Aorta (tissue), 5 donors: ENCODE measurements around the gene MS4A15. TPM values are rescaled to one million over a fixed set of nuclear protein-coding genes. Genes with fewer than 3 reads are reported as not detected.
"Not testable (repeated sequence)": the region's sequence is repeated elsewhere in the genome, so short reads cannot be mapped to it uniquely, and the experiment has no call there.

Source experiments
- ATAC-seq: fragments of 200-7000 bp; cut with Tn5 transposase; one replicate; pipeline ENCODE4 v1.9.1; 2022; ENCODE audit warnings: moderate library complexity; ENCODE audit not compliant: low FRiP score
- DNase-seq, 2 donors: peaks; one replicate each; pipeline ENCODE4 v3.0.0-alpha.2; 2020
- H3K27ac ChIP-seq, 2 donors: one replicate each; pipeline ENCODE4 v1.5.1; 2013; ENCODE audit warnings: low read length in 2 of 2, mild to moderate bottlenecking in 2 of 2, moderate library complexity in 2 of 2, control low read depth in 1 of 2, inconsistent platforms in 1 of 2, low read depth in 1 of 2
- H3K27me3 ChIP-seq, 2 donors: one replicate each; pipeline ENCODE4 v1.6.1; 2013; ENCODE audit warnings: control low read depth in 1 of 2, low read length in 1 of 2, mild to moderate bottlenecking in 1 of 2, moderate library complexity in 1 of 2; ENCODE audit not compliant: insufficient read depth in 2 of 2, control insufficient read depth in 1 of 2
- H3K36me3 ChIP-seq, 2 donors: one replicate each; pipeline ENCODE4 v1.6.1; 2013; ENCODE audit warnings: control low read depth in 1 of 2, low read length in 1 of 2, mild to moderate bottlenecking in 1 of 2; ENCODE audit not compliant: insufficient read depth in 2 of 2, control insufficient read depth in 1 of 2
- H3K4me1 ChIP-seq, 2 donors: one replicate each; pipeline ENCODE4 v1.6.1; 2013; ENCODE audit warnings: low read length in 2 of 2, control low read depth in 1 of 2, mild to moderate bottlenecking in 1 of 2, moderate library complexity in 1 of 2; ENCODE audit not compliant: insufficient read depth in 2 of 2, control insufficient read depth in 1 of 2
- H3K4me3 ChIP-seq, 2 donors: one replicate each; pipeline ENCODE4 v1.5.1; 2013; ENCODE audit warnings: low read length in 2 of 2, control low read depth in 1 of 2, mild to moderate bottlenecking in 1 of 2
- H3K9me3 ChIP-seq: one replicate; pipeline ENCODE4 v1.6.1; 2013; ENCODE audit warnings: mild to moderate bottlenecking, low read length; ENCODE audit not compliant: control insufficient read depth
- WGBS, 2 donors: extraction: QIAGEN DNeasy Blood & Tissue Kit; methylation state at CpG; one replicate each; pipeline ENCODE4 v1.1.7; 2013; 5-methylcytosine and 5-hydroxymethylcytosine counted together
- intact Hi-C, 2 donors: fragments of 100-400 bp; cut with DNase I; formaldehyde crosslinking; loops; one replicate each; pipeline versions ENCODE4 v1.14.2 to v1.15.0; 2022
- polyA plus RNA-seq, 2 donors: library from polyadenylated mRNA; stranded (reverse); fragments of 200-250 nt; gene quantifications; one replicate each; pipeline ENCODE4 v1.2.3, GENCODE V29; 2013
- total RNA-seq, 2 donors: library from RNA; stranded (reverse); fragmentation: NEBNext Ultra II Directional; extraction: Animal tissue kit (Norgen Biotek cat#: 25700); gene quantifications; one replicate each; pipeline ENCODE4 v1.2.1, GENCODE V29; 2021
- donor health status: healthy with polysubstance abuse.
- donor health status: Bipolar disorder and iron deficiency.
- donor health status: DM: no; HTN: no; CAD: no.
- donor health status: DM: no; HTN: no; CAD: no.
- donor health status: DM: yes; HTN: yes; CAD: no.

Gene MS4A15
- total and polyA plus RNA-seq, 4 donors, result 0.05 to 0.38 TPM; not detected in 2

DNA sequence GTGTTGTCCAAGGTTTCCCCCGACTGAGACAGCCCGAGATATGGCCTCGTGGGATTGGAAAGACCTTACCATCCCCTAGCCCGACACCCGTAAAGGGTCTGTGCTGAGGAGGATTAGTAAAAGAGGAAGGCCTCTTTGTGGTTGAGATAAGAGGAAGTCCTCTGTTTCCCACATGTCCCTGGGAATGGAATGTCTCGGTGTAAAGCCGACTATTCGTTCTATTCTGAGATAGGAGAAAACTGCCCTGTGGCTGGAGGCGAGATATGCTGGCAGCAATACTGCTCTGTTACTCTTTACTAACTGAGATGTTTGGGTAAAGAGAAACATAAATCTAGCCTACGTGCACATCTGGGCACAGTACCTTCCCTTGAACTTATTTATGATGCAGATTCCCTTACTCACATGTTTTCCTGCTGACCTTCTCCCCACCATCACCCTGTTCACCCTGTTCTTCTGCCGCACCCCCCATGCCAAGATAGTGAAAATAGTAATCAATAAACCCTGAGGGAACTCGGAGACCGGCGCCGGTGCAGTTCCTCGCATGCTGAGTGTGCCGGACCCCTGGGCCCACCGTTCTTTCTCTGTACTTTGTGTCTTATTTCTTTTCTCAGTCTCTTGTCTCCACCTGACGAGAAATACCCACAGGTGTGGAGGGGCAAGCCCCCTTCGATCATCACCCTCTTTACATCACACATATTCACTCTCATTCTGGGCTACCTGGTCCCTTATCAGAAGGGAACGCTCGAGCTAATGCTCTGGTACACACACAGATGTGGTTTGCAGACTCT lies 3.0 kb downstream of the MS4A15 start:
- 55 to 77% methylated on average over 22 of the region's 22 CpGs for WGBS, 2 donors
- DNase-seq, result peak in 1 of 2 donors; percentile 42

DNA sequence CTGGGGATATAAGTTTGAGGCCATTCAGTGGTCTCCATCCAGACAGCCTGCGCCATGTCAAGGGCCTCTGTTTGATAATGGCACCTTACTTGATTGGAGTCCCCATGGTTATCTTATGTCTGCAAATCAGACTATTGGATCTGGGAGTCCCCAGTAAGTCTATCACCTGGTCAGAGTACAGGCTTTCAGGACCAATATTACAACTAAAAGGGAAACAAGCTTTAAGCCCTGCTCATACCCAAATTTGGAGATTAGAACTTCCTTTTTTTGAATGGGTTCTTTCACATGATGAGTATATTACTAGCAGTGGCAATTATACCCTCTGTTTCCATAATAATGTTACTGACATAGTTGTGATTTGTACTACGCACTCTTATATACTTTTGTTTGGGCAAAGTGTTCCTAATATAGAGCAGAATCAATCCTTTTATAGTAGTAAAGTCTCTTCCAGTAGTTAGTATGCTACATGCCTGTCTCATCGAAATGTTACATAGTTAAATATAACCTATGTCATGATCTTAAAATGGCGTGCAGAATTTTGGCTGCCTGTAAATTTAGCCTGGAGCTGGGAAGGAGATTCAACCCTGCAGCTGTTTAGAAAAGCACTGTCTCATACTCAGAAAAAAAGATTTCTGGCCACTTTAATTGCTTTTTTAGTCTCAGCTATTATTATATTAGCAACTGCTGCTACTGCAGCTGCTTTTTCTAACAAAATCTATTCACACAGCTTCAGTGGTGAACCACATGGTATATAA lies 4.9 kb downstream of the MS4A15 start:
- Histone ChIP-seq H3K27me3 (peaks cover 0 to 2% of the 10 kb centered on the region in 2 donors), H3K4me1 (no peaks in the 10 kb centered on the region), H3K9me3 (peaks cover 3% of the 10 kb centered on the region), H3K36me3 (no peaks in the 10 kb centered on the region), H3K4me3 (no peak overlapping the region), H3K27ac (no peak overlapping the region)
- no peak for ATAC-seq
- intact Hi-C loops, result no loop called here
- WGBS, 2 donors, result 63 to 70% methylated on average over 4 of the region's 4 CpGs
- no peak for DNase-seq

More for the DNA sequence above, 3.0 kb downstream of the MS4A15 start:
- H3K27me3 ChIP-seq, H3K4me1 ChIP-seq, H3K36me3 ChIP-seq, H3K27ac ChIP-seq, H3K9me3 ChIP-seq, intact Hi-C loops, ATAC-seq, H3K4me3 ChIP-seq: not testable (repeated sequence)

DNA sequence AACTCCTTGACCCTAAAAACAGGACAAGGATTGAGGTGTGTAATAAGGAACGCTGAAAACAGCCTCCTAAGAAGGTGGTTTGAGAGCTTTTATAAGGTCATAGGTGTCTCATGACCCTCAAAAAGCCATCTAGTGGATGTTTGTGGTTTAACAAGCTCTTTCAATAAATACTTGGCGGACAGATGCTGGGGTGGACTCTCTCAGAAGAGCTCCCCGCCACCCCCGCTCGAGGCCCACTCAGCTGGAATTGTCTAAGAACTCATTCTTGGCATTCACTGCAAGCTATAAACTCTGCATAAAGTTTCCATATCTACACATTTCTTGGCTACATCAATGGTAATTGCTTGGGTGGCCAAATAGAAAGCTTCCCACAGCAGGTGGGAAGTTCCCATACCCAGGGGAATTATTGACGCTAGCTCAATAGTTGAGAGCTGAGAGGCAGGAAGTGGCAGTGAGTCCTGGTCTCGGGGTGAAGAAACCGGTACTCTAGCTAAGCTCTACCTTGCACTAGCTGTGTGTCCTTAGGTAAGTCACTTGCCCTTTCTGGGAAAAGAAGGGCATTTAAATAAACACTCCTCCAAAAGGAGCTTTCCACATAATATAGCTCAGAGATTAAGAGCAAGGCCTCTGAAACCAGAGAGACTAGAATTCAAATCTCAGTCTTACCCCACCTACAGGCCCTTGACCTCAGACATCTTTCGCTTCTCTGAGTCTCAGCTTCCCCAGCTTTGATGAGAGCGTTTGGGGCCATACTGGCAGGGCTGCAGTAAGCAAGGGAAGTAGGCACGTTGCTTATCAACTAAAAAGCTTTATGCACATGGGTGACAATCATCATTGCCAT lies 6.4 kb downstream of the MS4A15 start:
- intact Hi-C loops, result no loop called here
- no peak overlapping the region for H3K4me3 ChIP-seq
- no peaks in the 10 kb centered on the region for H3K9me3 ChIP-seq
- DNase-seq, result peak in 1 of 2 donors; percentile 41
- H3K4me1 ChIP-seq, result no peaks in the 10 kb centered on the region
- no peak overlapping the region for H3K27ac ChIP-seq
- H3K36me3 ChIP-seq, result no peaks in the 10 kb centered on the region
- ATAC-seq, result no peak
- WGBS, 2 donors, result 71 to 80% methylated on average over 11 of the region's 11 CpGs
- H3K27me3 ChIP-seq, result peaks cover 0 to 2% of the 10 kb centered on the region in 2 donors

DNA sequence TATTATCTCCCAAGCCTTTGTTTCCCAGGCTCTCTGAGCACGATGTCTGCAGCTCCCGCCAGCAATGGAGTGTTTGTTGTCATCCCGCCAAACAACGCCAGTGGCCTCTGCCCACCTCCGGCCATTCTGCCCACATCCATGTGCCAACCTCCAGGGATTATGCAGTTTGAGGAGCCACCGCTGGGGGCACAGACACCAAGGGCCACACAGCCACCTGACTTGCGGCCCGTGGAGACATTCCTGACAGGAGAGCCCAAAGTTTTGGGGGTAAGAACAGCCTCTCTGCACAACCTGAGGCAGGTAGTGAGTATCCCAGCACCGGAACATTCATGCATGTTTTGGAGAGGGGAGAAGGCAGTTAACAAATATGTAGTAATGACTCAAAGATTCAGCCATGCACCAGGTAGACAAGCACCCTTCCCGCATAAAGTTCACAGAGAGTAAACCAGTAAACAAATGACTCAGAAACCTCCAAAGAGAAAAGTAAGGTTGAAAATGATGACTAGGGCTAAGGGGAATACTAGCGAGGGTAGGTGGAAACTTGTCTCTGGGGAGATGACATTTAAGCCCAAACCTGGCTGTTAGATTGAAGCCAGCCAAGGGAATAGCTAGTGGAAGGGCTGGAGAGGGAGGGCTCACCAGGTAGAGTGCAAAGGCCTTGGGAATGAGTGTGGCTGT lies 7.2 kb downstream of the MS4A15 start:
- H3K27ac ChIP-seq, result no peak overlapping the region
- H3K4me1 ChIP-seq, result no peaks in the 10 kb centered on the region
- no peak overlapping the region for H3K4me3 ChIP-seq
- DNase-seq, result peak in 1 of 2 donors; percentile 24
- H3K9me3 ChIP-seq, result no peaks in the 10 kb centered on the region
- no peak for ATAC-seq
- peaks cover 0 to 2% of the 10 kb centered on the region in 2 donors for H3K27me3 ChIP-seq
- 85 to 87% methylated on average over 11 of the region's 11 CpGs for WGBS, 2 donors
- intact Hi-C loops, result no loop called here
- no peaks in the 10 kb centered on the region for H3K36me3 ChIP-seq

DNA sequence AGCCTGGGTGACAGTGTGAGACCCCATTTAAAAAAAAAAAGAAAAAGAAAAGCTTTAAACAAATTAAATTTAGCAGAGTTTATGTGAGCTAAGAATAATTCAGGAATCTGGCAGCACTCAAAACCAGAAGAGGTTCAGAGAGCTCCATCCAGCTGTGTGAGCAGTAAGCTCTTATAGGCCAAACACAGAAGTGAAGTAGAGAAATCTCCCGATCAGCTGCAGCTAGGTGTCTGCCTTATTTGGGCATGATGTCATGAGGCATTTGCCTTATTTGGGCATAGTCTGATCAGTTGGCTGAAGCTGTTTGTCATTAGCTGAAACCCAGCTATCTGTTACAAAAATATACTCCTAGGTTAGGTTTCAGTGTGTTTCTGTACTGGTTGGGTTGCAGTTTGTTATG lies 8.2 kb downstream of the MS4A15 start:
- H3K9me3 ChIP-seq, result no peaks in the 10 kb centered on the region
- H3K36me3 ChIP-seq, result no peaks in the 10 kb centered on the region
- no peaks in the 10 kb centered on the region for H3K4me1 ChIP-seq
- H3K27ac ChIP-seq, result no peak overlapping the region
- no peak overlapping the region for H3K4me3 ChIP-seq
- DNase-seq (no peak), ATAC-seq (no peak)
- 42 to 44% methylated on average over 1 of the region's 1 CpG for WGBS, 2 donors
- intact Hi-C loops, result no loop called here
- H3K27me3 ChIP-seq, result peaks cover 0 to 2% of the 10 kb centered on the region in 2 donors

DNA sequence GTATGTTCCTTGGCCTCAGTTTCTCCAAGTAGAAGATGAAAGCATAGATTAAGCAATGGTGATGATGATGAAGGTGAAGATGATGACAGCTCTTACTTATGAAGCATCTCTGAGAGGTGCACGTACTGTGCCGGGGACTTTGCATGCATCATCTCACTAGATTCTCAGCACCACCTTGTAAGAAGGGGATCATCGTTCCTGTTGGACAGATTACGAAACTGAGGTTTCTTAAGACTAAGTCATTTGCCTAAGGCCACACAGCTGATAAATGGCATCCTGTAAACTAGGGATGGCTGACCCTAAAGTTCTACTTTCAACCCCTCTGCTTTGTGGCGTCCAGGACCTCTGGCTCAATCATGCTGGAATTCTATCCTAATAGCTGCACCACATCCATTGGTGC lies 8.7 kb downstream of the MS4A15 start:
- Histone ChIP-seq H3K27me3 (peaks cover 0 to 2% of the 10 kb centered on the region in 2 donors), H3K36me3 (no peaks in the 10 kb centered on the region), H3K4me1 (no peaks in the 10 kb centered on the region), H3K9me3 (no peaks in the 10 kb centered on the region), H3K4me3 (no peak overlapping the region), H3K27ac (no peak overlapping the region)
- DNase-seq (no peak), ATAC-seq (no peak)
- WGBS, 2 donors, result 90 to 94% methylated on average over 5 of the region's 5 CpGs
- intact Hi-C loops, result no loop called here

DNA sequence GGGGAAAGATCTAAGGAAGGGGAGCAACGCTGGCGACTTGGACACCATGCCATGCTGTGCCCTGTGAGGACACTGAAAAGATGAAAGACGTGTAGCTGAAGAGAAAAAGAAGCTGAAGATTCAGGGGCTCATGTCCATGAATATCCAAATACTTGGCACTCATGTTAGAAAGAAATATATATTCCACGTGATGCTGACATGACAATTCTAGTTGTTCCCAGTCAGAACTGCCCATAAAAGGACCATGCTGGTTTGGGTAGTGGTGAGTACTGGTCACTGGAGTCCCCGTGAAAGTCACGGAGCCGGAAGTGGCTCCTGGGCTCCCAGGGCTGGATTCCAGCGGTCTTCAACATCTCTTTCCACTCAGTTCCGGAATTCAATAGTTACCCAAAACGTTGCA lies 9.9 kb downstream of the MS4A15 start:
- Histone ChIP-seq H3K36me3 (no peaks in the 10 kb centered on the region), H3K4me1 (no peaks in the 10 kb centered on the region), H3K4me3 (no peak overlapping the region), H3K27me3 (peaks cover 0 to 2% of the 10 kb centered on the region in 2 donors), H3K9me3 (no peaks in the 10 kb centered on the region), H3K27ac (no peak overlapping the region)
- WGBS, 2 donors, result 59% methylated on average over 10 of the region's 10 CpGs
- ATAC-seq (no peak), DNase-seq (peak in 1 of 2 donors; percentile 9)
- intact Hi-C loops, result no loop called here

DNA sequence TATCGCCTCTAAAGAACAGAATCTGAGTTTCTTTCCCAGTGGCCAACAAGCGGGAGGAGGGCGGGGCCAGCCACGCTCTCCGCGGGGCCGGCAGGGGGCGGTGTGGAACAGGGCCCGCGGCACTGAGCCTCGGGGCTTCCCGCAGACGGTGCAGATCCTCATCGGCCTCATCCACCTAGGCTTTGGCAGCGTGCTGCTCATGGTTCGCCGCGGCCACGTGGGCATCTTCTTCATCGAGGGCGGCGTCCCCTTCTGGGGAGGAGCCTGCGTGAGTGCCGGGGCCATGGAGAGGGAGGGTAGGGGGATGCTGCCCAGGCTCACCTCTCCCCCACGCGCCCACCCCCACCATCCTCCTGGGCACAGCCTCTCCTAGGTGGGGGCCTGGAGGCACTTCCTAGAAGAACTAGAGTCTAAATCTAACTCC lies 10.7 kb downstream of the MS4A15 start:
- ATAC-seq, result no peak
- intact Hi-C loops, result no loop called here
- no peaks in the 10 kb centered on the region for H3K36me3 ChIP-seq
- peak in 1 of 2 donors; percentile 45 for DNase-seq
- peaks cover 0 to 2% of the 10 kb centered on the region in 2 donors for H3K27me3 ChIP-seq
- no peak overlapping the region for H3K4me3 ChIP-seq
- WGBS, 2 donors, result 27 to 29% methylated on average over 26 of the region's 26 CpGs
- no peaks in the 10 kb centered on the region for H3K9me3 ChIP-seq
- H3K27ac ChIP-seq, result no peak overlapping the region
- H3K4me1 ChIP-seq, result no peaks in the 10 kb centered on the region
